Measurements from ENCODE around the gene UFSP1.

Gene UFSP1

DNA sequence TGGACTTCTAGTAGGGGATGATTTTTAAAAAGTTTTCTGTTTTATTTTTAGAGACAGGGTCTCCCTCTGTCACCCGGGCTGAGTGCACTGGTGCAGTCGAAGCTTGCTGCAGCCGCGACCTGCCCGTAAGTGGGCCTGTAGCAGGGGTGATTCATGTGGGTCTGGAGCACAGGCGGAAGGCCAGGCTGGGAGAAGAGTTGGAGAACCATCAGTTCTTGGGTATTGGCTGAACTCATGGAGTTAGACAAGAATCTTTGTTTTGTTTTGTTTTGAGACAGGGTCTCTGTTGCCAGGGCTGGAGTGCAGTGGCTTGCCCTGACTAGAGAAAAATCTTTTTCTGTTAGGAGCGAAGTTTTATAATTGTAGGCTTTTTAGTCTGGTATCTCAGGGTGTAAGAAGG, 8.9 kb downstream of the UFSP1 start:
- no peak for TF ChIP-seq EZH2phosphoT487 (conservative IDR thresholded peaks at IDR 0.05; ENCODE audit: low read length)
- TF ChIP-seq, protein P1, sequence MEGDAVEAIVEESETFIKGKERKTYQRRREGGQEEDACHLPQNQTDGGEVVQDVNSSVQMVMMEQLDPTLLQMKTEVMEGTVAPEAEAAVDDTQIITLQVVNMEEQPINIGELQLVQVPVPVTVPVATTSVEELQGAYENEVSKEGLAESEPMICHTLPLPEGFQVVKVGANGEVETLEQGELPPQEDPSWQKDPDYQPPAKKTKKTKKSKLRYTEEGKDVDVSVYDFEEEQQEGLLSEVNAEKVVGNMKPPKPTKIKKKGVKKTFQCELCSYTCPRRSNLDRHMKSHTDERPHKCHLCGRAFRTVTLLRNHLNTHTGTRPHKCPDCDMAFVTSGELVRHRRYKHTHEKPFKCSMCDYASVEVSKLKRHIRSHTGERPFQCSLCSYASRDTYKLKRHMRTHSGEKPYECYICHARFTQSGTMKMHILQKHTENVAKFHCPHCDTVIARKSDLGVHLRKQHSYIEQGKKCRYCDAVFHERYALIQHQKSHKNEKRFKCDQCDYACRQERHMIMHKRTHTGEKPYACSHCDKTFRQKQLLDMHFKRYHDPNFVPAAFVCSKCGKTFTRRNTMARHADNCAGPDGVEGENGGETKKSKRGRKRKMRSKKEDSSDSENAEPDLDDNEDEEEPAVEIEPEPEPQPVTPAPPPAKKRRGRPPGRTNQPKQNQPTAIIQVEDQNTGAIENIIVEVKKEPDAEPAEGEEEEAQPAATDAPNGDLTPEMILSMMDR (IDR thresholded peaks at IDR 0.05; ENCODE audit: insufficient read depth, low read length, poor library complexity, severe bottlenecking) = no peak
- H3K9me3 ChIP-seq (ENCODE audit: insufficient read depth, low read length) = no peaks in the 10 kb centered on the region
- H3F3A ChIP-seq (ENCODE audit: insufficient read depth) = no peaks in the 10 kb centered on the region; the same call in 1 of the 2 replicates
- H4K20me1 ChIP-seq (ENCODE audit: low read depth, low read length) = peaks cover 21% of the 10 kb centered on the region; the same call in 1 of the 2 replicates
- H3K9me2 ChIP-seq (replicated peaks; ENCODE audit: insufficient read depth, low read length) = no peaks in the 10 kb centered on the region
- H3K79me2 ChIP-seq (ENCODE audit: insufficient read depth, low read length) = peaks cover 74% of the 10 kb centered on the region
- H3K4me2 ChIP-seq (ENCODE audit: low read depth, low read length, poor library complexity, severe bottlenecking) = no peak overlapping the region
- no peaks in the 10 kb centered on the region for H3K27me3 ChIP-seq (ENCODE audit: low read length)
- no peak overlapping the region for H3K4me3 ChIP-seq (ENCODE audit: insufficient read depth, low read length, poor library complexity, severe bottlenecking)
- H2AFZ ChIP-seq (ENCODE audit: low read depth, low read length, severe bottlenecking) = no peak overlapping the region
- no peak overlapping the region for H3K9ac ChIP-seq (ENCODE audit: low read length)
- peaks cover 30% of the 10 kb centered on the region for H3K36me3 ChIP-seq (ENCODE audit: low read length)
- no peak overlapping the region for H3K27ac ChIP-seq (ENCODE audit: low read depth, low read length)

DNA sequence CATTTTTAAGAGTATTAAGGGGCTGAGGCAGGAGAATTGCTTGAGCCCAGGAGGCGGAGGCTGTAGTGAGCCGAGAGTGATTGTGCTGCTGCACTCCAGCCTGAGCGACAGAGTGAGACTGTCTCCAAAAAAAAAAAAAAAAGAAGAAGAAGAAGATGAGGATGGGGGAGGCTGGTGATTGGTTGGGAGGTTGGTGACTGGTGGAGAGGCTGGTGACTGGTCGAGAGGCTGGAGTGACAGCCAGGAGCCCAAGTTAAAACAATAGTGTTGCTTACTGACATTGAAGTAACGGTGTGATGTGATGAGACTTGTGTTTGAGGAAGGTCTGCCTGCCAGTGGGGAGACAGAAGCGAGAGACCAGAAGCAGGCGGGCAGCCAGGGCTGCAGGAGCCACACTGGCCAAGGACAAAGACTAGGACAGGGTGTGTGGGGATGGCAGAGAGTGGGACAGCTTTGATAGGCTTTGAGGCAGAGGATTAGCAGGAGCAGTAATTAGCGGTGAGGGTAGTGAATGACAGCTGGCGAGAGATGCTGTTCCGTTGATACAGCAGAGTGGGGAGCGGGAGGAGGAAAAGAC, 9.7 kb downstream of the UFSP1 start:
- no peak overlapping the region for H2AFZ ChIP-seq (ENCODE audit: low read depth, low read length, severe bottlenecking)
- H3K79me2 ChIP-seq (ENCODE audit: insufficient read depth, low read length) = peaks cover 81% of the 10 kb centered on the region
- TF ChIP-seq EZH2phosphoT487 (conservative IDR thresholded peaks at IDR 0.05; ENCODE audit: low read length) = no peak
- TF ChIP-seq, protein P1 (IDR thresholded peaks at IDR 0.05; ENCODE audit: insufficient read depth, low read length, poor library complexity, severe bottlenecking) = no peak
- H3K4me2 ChIP-seq (ENCODE audit: low read depth, low read length, poor library complexity, severe bottlenecking) = no peak overlapping the region
- H3K9me3 ChIP-seq (ENCODE audit: insufficient read depth, low read length) = no peaks in the 10 kb centered on the region
- no peak overlapping the region for H3K27ac ChIP-seq (ENCODE audit: low read depth, low read length)
- H4K20me1 ChIP-seq (ENCODE audit: low read depth, low read length) = peaks cover 21% of the 10 kb centered on the region; the same call in 1 of the 2 replicates
- no peaks in the 10 kb centered on the region for H3K27me3 ChIP-seq (ENCODE audit: low read length)
- peaks cover 30% of the 10 kb centered on the region for H3K36me3 ChIP-seq (ENCODE audit: low read length)
- H3K9me2 ChIP-seq (replicated peaks; ENCODE audit: insufficient read depth, low read length) = no peaks in the 10 kb centered on the region
- no peak overlapping the region for H3K9ac ChIP-seq (ENCODE audit: low read length)
- no peaks in the 10 kb centered on the region; the same call in 1 of the 2 replicates for H3F3A ChIP-seq (ENCODE audit: insufficient read depth)
- no peak overlapping the region for H3K4me3 ChIP-seq (ENCODE audit: insufficient read depth, low read length, poor library complexity, severe bottlenecking)

DNA sequence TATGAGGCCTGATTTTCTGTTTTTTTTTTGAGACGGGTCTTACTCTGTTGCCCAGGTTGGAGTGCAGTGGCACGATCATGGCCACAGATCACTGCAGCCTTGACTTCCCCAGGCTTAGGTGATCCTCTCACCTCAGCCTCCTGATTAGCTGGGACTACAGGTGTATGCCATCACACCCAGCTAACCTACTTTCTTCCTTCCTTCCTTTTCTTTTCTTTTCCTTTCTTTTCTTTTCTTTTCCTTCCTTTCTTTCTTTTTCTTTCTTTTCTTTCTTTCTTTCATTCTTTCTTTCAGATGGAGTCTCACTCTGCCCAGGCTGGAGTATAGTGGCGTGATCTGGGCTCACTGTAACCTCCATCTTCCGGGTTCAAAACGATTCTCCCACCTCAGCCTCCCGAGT, 10.8 kb downstream of the UFSP1 start:
- no peak overlapping the region for H3K27ac ChIP-seq (ENCODE audit: low read depth, low read length)
- no peak overlapping the region for H3K4me2 ChIP-seq (ENCODE audit: low read depth, low read length, poor library complexity, severe bottlenecking)
- H3K79me2 ChIP-seq (ENCODE audit: insufficient read depth, low read length) = peaks cover 81% of the 10 kb centered on the region
- TF ChIP-seq EZH2phosphoT487 (conservative IDR thresholded peaks at IDR 0.05; ENCODE audit: low read length) = no peak
- TF ChIP-seq, protein P1 (IDR thresholded peaks at IDR 0.05; ENCODE audit: insufficient read depth, low read length, poor library complexity, severe bottlenecking) = no peak
- H3K9me2 ChIP-seq (replicated peaks; ENCODE audit: insufficient read depth, low read length) = no peaks in the 10 kb centered on the region
- H2AFZ ChIP-seq (ENCODE audit: low read depth, low read length, severe bottlenecking) = no peak overlapping the region
- H3K27me3 ChIP-seq (ENCODE audit: low read length) = no peaks in the 10 kb centered on the region
- no peaks in the 10 kb centered on the region for H3K9me3 ChIP-seq (ENCODE audit: insufficient read depth, low read length)
- no peaks in the 10 kb centered on the region for H3F3A ChIP-seq (ENCODE audit: insufficient read depth)
- H3K9ac ChIP-seq (ENCODE audit: low read length) = no peak overlapping the region
- H3K36me3 ChIP-seq (ENCODE audit: low read length) = peaks cover 26% of the 10 kb centered on the region
- no peak overlapping the region for H3K4me3 ChIP-seq (ENCODE audit: insufficient read depth, low read length, poor library complexity, severe bottlenecking)
- peaks cover 21% of the 10 kb centered on the region; the same call in 1 of the 2 replicates for H4K20me1 ChIP-seq (ENCODE audit: low read depth, low read length)

All from SU-DHL-6 (cell line).